Heart right ventricle (tissue), 16 donors: ENCODE measurements around the gene CDX2. TPM values are rescaled to one million over a fixed set of nuclear protein-coding genes. Genes with fewer than 3 reads are reported as not detected.
A peak's percentile ranks its signal among the peaks of the same experiment; 100 is the strongest.

ENCODE experiments used
- ATAC-seq, 8 donors: fragments of 200-7000 bp; cut with Tn5 transposase; one replicate each; pipeline ENCODE4 v1.9.1; 2020; ENCODE audit warnings: mild to moderate bottlenecking in 8 of 8, moderate library complexity in 8 of 8, moderate number of reproducible peaks in 1 of 8
- DNase-seq, 2 donors: peaks; one replicate each; pipeline ENCODE4 v3.0.0-alpha.2; 2020
- H3K27ac ChIP-seq, 10 donors: fragments of 200-600 bp; sonication (generic) in 2 of 10; one replicate each; pipeline versions ENCODE4 v1.5.0 to v1.8.0; 2020 to 2022; ENCODE audit warnings: mild to moderate bottlenecking in 3 of 10
- H3K27me3 ChIP-seq, 7 donors: fragments of 200-600 bp; one replicate each; pipeline ENCODE4 v1.8.0; 2021 to 2022; ENCODE audit warnings: mild to moderate bottlenecking in 2 of 7
- H3K36me3 ChIP-seq, 9 donors: fragments of 200-600 bp; sonication (generic) in 1 of 9; one replicate each; pipeline versions ENCODE4 v1.5.0 to v1.8.0; 2020 to 2022; ENCODE audit warnings: mild to moderate bottlenecking in 2 of 9
- H3K4me1 ChIP-seq, 9 donors: fragments of 200-600 bp; sonication (generic) in 1 of 9; one replicate each; pipeline versions ENCODE4 v1.5.0 to v1.8.0; 2020 to 2022; ENCODE audit warnings: mild to moderate bottlenecking in 4 of 9
- H3K4me3 ChIP-seq, 10 donors: fragments of 200-600 bp; sonication (generic) in 2 of 10; one replicate each; pipeline versions ENCODE4 v1.5.0 to v1.8.0; 2020 to 2022; ENCODE audit warnings: mild to moderate bottlenecking in 7 of 10, moderate library complexity in 2 of 10
- H3K9me3 ChIP-seq, 11 donors: fragments of 200-600 bp in 10 of 11; sonication (generic) in 2 of 11; one replicate each; pipeline versions ENCODE4 v1.5.0 to v1.8.0; 2013 to 2022; ENCODE audit warnings: mild to moderate bottlenecking in 2 of 11, control low read depth in 1 of 11, moderate library complexity in 1 of 11
- CTCF ChIP-seq, 9 donors: fragments of 200-600 bp; sonication (generic) in 2 of 9; IDR thresholded peaks; one replicate each; pipeline versions ENCODE4 v1.5.0 to v1.8.0; 2021 to 2022; ENCODE audit warnings: antibody characterized with exemption in 9 of 9, mild to moderate bottlenecking in 5 of 9, moderate library complexity in 1 of 9
- WGBS, 2 donors: extraction: QIAGEN DNeasy Blood & Tissue Kit; methylation state at CpG; one replicate each; pipeline ENCODE4 v1.1.7; 2013; ENCODE audit warnings: inconsistent platforms in 1 of 2; 5-methylcytosine and 5-hydroxymethylcytosine counted together
- intact Hi-C, 10 donors: fragments of 100-400 bp; cut with DNase I; formaldehyde crosslinking; loops; one replicate each; pipeline versions ENCODE4 v1.11.1 to v1.14.2; 2022
- long read RNA-seq, 3 donors: library from polyadenylated mRNA; unstranded; transcript quantifications; one replicate each; pipeline ENCODE4 v2.0.0, GENCODE V29; 2020 to 2021
- polyA plus RNA-seq, 2 donors: library from polyadenylated mRNA; stranded (reverse); fragments of 200-250 nt; gene quantifications; one replicate each; pipeline ENCODE4 v1.2.3, GENCODE V29; 2013
- total RNA-seq, 10 donors: library from RNA; stranded (reverse); fragmentation: NEBNext Ultra II Directional in 3 of 10; extraction: Animal tissue kit (Norgen Biotek cat#: 25700) in 3 of 10; gene quantifications; one replicate each; pipeline versions ENCODE4 v1.2.1 to v1.2.4, GENCODE V29; 2021 to 2023
- donor health status: Arrhythmogenic right ventricular cardiomyopathy.
- donor health status: ischemic (EF 13 %, LVEDD 7.1; RV severe dilation, severe dysfunction).
- donor health status: healthy with polysubstance abuse.
- donor health status: DM: no; HTN: yes; CAD: no.
- donor health status: DM: no; HTN: no; CAD: no.
- donor health status: ischemic (EF 25% LVEDD 6.9; RV normal size, moderate dysfunction).
- donor health status: ischemic (EF 25% LVEDD 5.7; RV mildly dilated, moderate dysfunction).
- donor health status: healthy.
- donor health status: DM: yes; HTN: yes; CAD: no.
- donor health status: Ischemic cardiomyopathy.
- donor health status: ischemic (EF 35%, LVEDD 5.7; RV mildly dilated, moderate dysfunction).
- donor health status: nonischemic (EF 11% LVEDD 7.7; RV severe dilation, severe dysfunction).
- donor health status: DM: yes; HTN: yes; CAD: no.
- donor health status: PGD.
- donor health status: ischemic (EF 29% LVEDD 5.4; RV normal size, mild dysfunction).
- donor health status: nonischemic (EF 23%, LVEDD 6.1; RV moderate dilation, normal function).

The CDX2 gene
- total RNA-seq (not detected), polyA plus RNA-seq (not detected)
- long read RNA-seq, donor 1: 0 reads
- long read RNA-seq, donor 2: 0 reads
- long read RNA-seq, donor 3: 0 reads

GRCh38 chr13:27969082-27969865 lies at the start of gene CDX2:
Gene CDX2, minus strand, starts transcription at chr13:27969315. Its CDS starts 309 bp downstream, at chr13:27969006.
- TF ChIP-seq CTCF (IDR thresholded peaks at IDR 0.05): no peak
- no peak for ATAC-seq
- Histone ChIP-seq H3K9me3 (no peaks in the 10 kb centered on the region), H3K27ac (no peak within 1 kb of the TSS), H3K4me3 (peak within 1 kb of the TSS in 1 of 10 donors; percentile 10), H3K27me3 (peaks cover 60 to 100% (median 100%) of the 10 kb centered on the region in 7 donors), H3K36me3 (no peaks in the 10 kb centered on the region), H3K4me1 (peaks cover 0 to 35% (median 13%) of the 10 kb centered on the region in 9 donors)
- 3% methylated on average over 34 of the region's 34 CpGs for WGBS, 2 donors
- DNase-seq: no peak
- intact Hi-C loops: no loop called here

GRCh38 chr13:28014301-28014700 lies 45.2 kb upstream of the CDX2 start:
- Histone ChIP-seq H3K4me1 (no peaks in the 10 kb centered on the region), H3K4me3 (no peak overlapping the region), H3K27ac (no peak overlapping the region), H3K9me3 (no peaks in the 10 kb centered on the region), H3K27me3 (peaks cover 0 to 79% (median 37%) of the 10 kb centered on the region in 7 donors), H3K36me3 (no peaks in the 10 kb centered on the region)
- TF ChIP-seq CTCF (IDR thresholded peaks at IDR 0.05): no peak
- ATAC-seq (no peak), DNase-seq (no peak)
- intact Hi-C loops: no loop called here
- WGBS, 2 donors: 43% methylated on average over 3 of the region's 3 CpGs

GRCh38 chr13:28013482-28013881 lies 44.4 kb upstream of the CDX2 start:
- WGBS, 2 donors: 76 to 92% methylated on average over 1 of the region's 1 CpG

GRCh38 chr13:28012896-28013295 lies 43.8 kb upstream of the CDX2 start:
- Histone ChIP-seq H3K36me3 (no peaks in the 10 kb centered on the region), H3K27me3 (peaks cover 0 to 80% (median 42%) of the 10 kb centered on the region in 7 donors), H3K9me3 (no peaks in the 10 kb centered on the region), H3K27ac (no peak overlapping the region), H3K4me1 (no peaks in the 10 kb centered on the region), H3K4me3 (no peak overlapping the region)
- ATAC-seq (no peak), DNase-seq (no peak)
- no peak for TF ChIP-seq CTCF (IDR thresholded peaks at IDR 0.05)
- intact Hi-C loops: no loop called here

More at GRCh38 chr13:28013482-28013881, 44.4 kb upstream of the CDX2 start:
- no peaks in the 10 kb centered on the region for H3K36me3 ChIP-seq
- TF ChIP-seq CTCF (IDR thresholded peaks at IDR 0.05): no peak
- H3K27me3 ChIP-seq: peaks cover 0 to 82% (median 38%) of the 10 kb centered on the region in 7 donors
- H3K4me3 ChIP-seq: no peak overlapping the region
- no peaks in the 10 kb centered on the region for H3K4me1 ChIP-seq
- DNase-seq (no peak), ATAC-seq (no peak)
- intact Hi-C loops: no loop called here
- no peak overlapping the region for H3K27ac ChIP-seq
- H3K9me3 ChIP-seq: no peaks in the 10 kb centered on the region
